HG03378 (cell line): ENCODE results near the gene PTPRT.

ENCODE experiments used
- ATAC-seq: cut with Tn5 transposase; IDR thresholded peaks from one replicate; pipeline ENCODE4 v1.9.1; 2021; ENCODE audit warnings: mild to moderate bottlenecking, moderate library complexity; ENCODE audit not compliant: unreplicated experiment

Gene PTPRT

GRCh38 chr20:42161228-42161829, 1028.4 kb downstream of the PTPRT start:
- no peak for ATAC-seq

- ATAC-seq = no peak
These were observed 1029.9 kb downstream of the PTPRT start for GRCh38 chr20:42159808-42160207.

- ATAC-seq = no peak
These were observed 1031.4 kb downstream of the PTPRT start for GRCh38 chr20:42158272-42158671.

- ATAC-seq = no peak
These were observed 1034.1 kb downstream of the PTPRT start for GRCh38 chr20:42155586-42155985.

- no peak for ATAC-seq
These were observed 1037.1 kb downstream of the PTPRT start for GRCh38 chr20:42152575-42152974.

GRCh38 chr20:42150230-42150629, 1039.5 kb downstream of the PTPRT start:
- ATAC-seq = no peak

GRCh38 chr20:42138729-42139128, 1051.0 kb downstream of the PTPRT start:
- ATAC-seq = no peak

- no peak for ATAC-seq
These were observed 1055.2 kb downstream of the PTPRT start for GRCh38 chr20:42134265-42135098.

GRCh38 chr20:42130810-42131596, 1058.7 kb downstream of the PTPRT start:
- ATAC-seq = no peak

GRCh38 chr20:42125426-42125825, 1064.3 kb downstream of the PTPRT start:
- no peak for ATAC-seq

GRCh38 chr20:42123981-42124473, 1065.7 kb downstream of the PTPRT start:
- no peak for ATAC-seq

GRCh38 chr20:42118409-42119125, 1071.1 kb downstream of the PTPRT start:
- no peak for ATAC-seq

- ATAC-seq = no peak
These were observed 1071.7 kb downstream of the PTPRT start for GRCh38 chr20:42118001-42118400.

GRCh38 chr20:42113236-42113635, 1076.5 kb downstream of the PTPRT start:
- ATAC-seq = no peak

- no peak for ATAC-seq
These were observed 1077.5 kb downstream of the PTPRT start for GRCh38 chr20:42112161-42112560.

GRCh38 chr20:42111349-42111748, 1078.4 kb downstream of the PTPRT start:
- ATAC-seq = no peak

GRCh38 chr20:42110301-42110700, 1079.4 kb downstream of the PTPRT start:
- ATAC-seq = no peak

- no peak for ATAC-seq
These were observed 1087.7 kb downstream of the PTPRT start for GRCh38 chr20:42102000-42102399.

- no peak for ATAC-seq
These were observed 1089.5 kb downstream of the PTPRT start for GRCh38 chr20:42100137-42100704.

GRCh38 chr20:42099101-42099500, 1090.6 kb downstream of the PTPRT start:
- ATAC-seq = no peak
